Endothelial cell of umbilical vein (primary cell): ENCODE data around the gene MOGAT1. TPM values are rescaled to one million over a fixed set of nuclear protein-coding genes. Genes with fewer than 3 reads are reported as not detected.

ENCODE experiments used
- BruUV-seq: library from RNA; stranded (reverse); fragments of 400-500 nt; replicated peaks from 2 replicates; lab custom pipeline; 2021; lab: Mats Ljungman, UMichigan
- CTCF ChIA-PET: fragments of 300-600, 350-600 bp; sonication (Branson Sonifier 250); formaldehyde crosslinking; loops from one replicate; lab custom pipeline; 2021; ENCODE audit warnings: antibody characterized with exemption, inconsistent platforms; lab: Charles Lee
- POLR2A ChIA-PET: fragments of 300-600, 350-600 bp; sonication (Branson Sonifier 250); formaldehyde crosslinking; loops from one replicate; lab custom pipeline; 2021; ENCODE audit warnings: antibody characterized with exemption, inconsistent platforms; lab: Charles Lee
- DNase-seq: peaks from one replicate; pipeline ENCODE4 v3.0.0-alpha.2; 2011; ENCODE audit warnings: low read depth, low spot score
- FAIRE-seq: peaks from 2 replicates; lab custom pipeline; 2011; peaks lifted over from hg19 to GRCh38; lab: Jason Lieb, UNC
- H2AFZ ChIP-seq: 2 replicates; pipeline ENCODE4 v1.6.0; 2012; ENCODE audit warnings: low read depth, low read length, control low read depth, inconsistent platforms
- H3K27ac ChIP-seq: 2 replicates; pipeline ENCODE4 v1.5.1; 2011; ENCODE audit warnings: low read depth, mild to moderate bottlenecking, control low read depth, low read length, moderate library complexity; ENCODE audit not compliant: insufficient read depth
- H3K27me3 ChIP-seq, 2 experiments: 2 replicates each; pipeline versions ENCODE4 v1.6.0 to v1.6.1; 2011; ENCODE audit warnings: low read length in 2 of 2, mixed read lengths in 1 of 2; ENCODE audit not compliant: control insufficient read depth in 2 of 2, insufficient read depth in 2 of 2
- H3K36me3 ChIP-seq, 2 experiments: 2 replicates in 1 of 2; 3 replicates in 1 of 2; pipeline ENCODE4 v1.5.1; 2011; ENCODE audit warnings: low read length in 2 of 2, mild to moderate bottlenecking in 1 of 2, moderate library complexity in 1 of 2; ENCODE audit not compliant: control insufficient read depth in 2 of 2, insufficient read depth in 2 of 2; ENCODE audit errors: extremely low read depth in 1 of 2
- H3K4me1 ChIP-seq: 3 replicates; pipeline ENCODE4 v1.5.1; 2011; ENCODE audit warnings: mild to moderate bottlenecking, low read length; ENCODE audit not compliant: control insufficient read depth, insufficient read depth; ENCODE audit errors: extremely low read depth
- H3K4me2 ChIP-seq: 2 replicates; pipeline ENCODE4 v1.6.1; 2011; ENCODE audit warnings: low read length, control low read depth, mixed read lengths; ENCODE audit not compliant: insufficient read depth
- H3K4me3 ChIP-seq, 3 experiments: fragments of 200-600 bp in 1 of 3; sonication (generic), shearing (Covaris generic) in 1 of 3; replicated peaks in 1 of 3; 2 replicates each; pipeline ENCODE4 v1.5.1; 2011 to 2016; ENCODE audit warnings: control low read depth in 3 of 3, low read length in 3 of 3, mild to moderate bottlenecking in 2 of 3, inconsistent platforms in 1 of 3, low read depth in 1 of 3, moderate library complexity in 1 of 3; ENCODE audit not compliant: insufficient read depth in 1 of 3
- H3K79me2 ChIP-seq: 2 replicates; pipeline ENCODE4 v1.6.0; 2012; ENCODE audit warnings: low read length, inconsistent platforms; ENCODE audit not compliant: control insufficient read depth, insufficient read depth
- H3K9ac ChIP-seq: replicated peaks from 2 replicates; pipeline ENCODE3; 2011; ENCODE audit warnings: low read length, control low read depth; ENCODE audit not compliant: insufficient read depth; ENCODE audit errors: extremely low read depth
- H3K9me1 ChIP-seq: replicated peaks from 3 replicates; pipeline ENCODE4 v1.6.0; 2011; ENCODE audit warnings: mild to moderate bottlenecking, low read length; ENCODE audit not compliant: control insufficient read depth, insufficient read depth; ENCODE audit errors: extremely low read depth
- H3K9me3 ChIP-seq: replicated peaks from 2 replicates; pipeline ENCODE4 v1.5.1; 2012; ENCODE audit warnings: low read length, inconsistent platforms; ENCODE audit not compliant: control insufficient read depth, insufficient read depth
- H4K20me1 ChIP-seq: replicated peaks from 2 replicates; pipeline ENCODE3; 2011; ENCODE audit warnings: mild to moderate bottlenecking, low read length; ENCODE audit not compliant: control insufficient read depth, insufficient read depth; ENCODE audit errors: extremely low read depth
- EZH2 ChIP-seq: IDR thresholded peaks from 2 replicates; pipeline ENCODE4 v1.6.1; 2012; ENCODE audit warnings: borderline replicate concordance, low read depth, mild to moderate bottlenecking, moderate library complexity, low read length, inconsistent platforms; ENCODE audit not compliant: severe bottlenecking
- FOS ChIP-seq: IDR thresholded peaks from 2 replicates; pipeline ENCODE4 v1.6.1; 2011; ENCODE audit warnings: mild to moderate bottlenecking, low read length, moderate library complexity, borderline replicate concordance; ENCODE audit not compliant: insufficient read depth
- GATA2 ChIP-seq: IDR thresholded peaks from 2 replicates; pipeline ENCODE4 v1.7.0; 2011; ENCODE audit warnings: low read depth, mild to moderate bottlenecking, moderate library complexity, mixed read lengths, low read length; ENCODE audit not compliant: insufficient read length, insufficient read depth
- JUN ChIP-seq: IDR thresholded peaks from 2 replicates; pipeline ENCODE4 v1.6.1; 2011; ENCODE audit warnings: borderline replicate concordance, low read depth; ENCODE audit not compliant: insufficient read length, insufficient read depth
- MAX ChIP-seq: IDR thresholded peaks from 2 replicates; pipeline ENCODE4 v1.6.1; 2011; ENCODE audit not compliant: insufficient read depth, insufficient read length
- POLR2A ChIP-seq: IDR thresholded peaks from 2 replicates; pipeline ENCODE4 v1.6.1; 2012; ENCODE audit warnings: low read depth, mild to moderate bottlenecking, control low read depth, low read length
- POLR2AphosphoS5 ChIP-seq: IDR thresholded peaks from 2 replicates; pipeline ENCODE4 v1.6.1; 2012; ENCODE audit warnings: low read depth, mild to moderate bottlenecking, control low read depth, low read length, moderate library complexity; ENCODE audit not compliant: insufficient read depth
- dilution Hi-C: fragments of 300-500 bp; cut with MboI; formaldehyde crosslinking; loops from one replicate; pipeline ENCODE4 v1.15.0; 2019; ENCODE audit warnings: low sequenced_read_pairs; ENCODE audit not compliant: extremely low pct_ligation_motif_present
- intact Hi-C: fragments of 100-400 bp; cut with micrococcal nuclease; formaldehyde crosslinking; loops from one replicate; pipeline ENCODE4 v1.10.0; 2022
- polyA plus RNA-seq, 4 experiments: library from polyadenylated mRNA; depleted of rRNA in 3 of 4; stranded (reverse) in 3 of 4; unstranded in 1 of 4; fragments of >200 nt; gene quantifications; 2 replicates each; pipeline versions ENCODE4 v1.2.1 to v1.2.3, GENCODE V29; 2011 to 2012; ENCODE audit warnings: missing spikeins in 1 of 4
- total RNA-seq: library from RNA; stranded (reverse); gene quantifications from 2 replicates; pipeline ENCODE4 v1.2.3, GENCODE V29; 2021

Gene MOGAT1
- total and polyA plus RNA-seq, 2 donors (not counting 3 experiments of a cell fraction or from before 2014, with no cell fraction given) = not detected

- Histone ChIP-seq H3K9me3 (no peaks in the 10 kb centered on the region), H4K20me1 (no peaks in the 10 kb centered on the region), H3K4me2 (no peak overlapping the region), H3K4me3 (no peak overlapping the region), H3K9me1 (no peaks in the 10 kb centered on the region), H2AFZ (no peak overlapping the region), H3K36me3 (no peaks in the 10 kb centered on the region), H3K27me3 (no peaks in the 10 kb centered on the region), H3K9ac (no peak overlapping the region), H3K4me1 (peaks cover 20% of the 10 kb centered on the region), H3K27ac (no peak overlapping the region), H3K79me2 (no peaks in the 10 kb centered on the region)
- BruUV-seq = no TSS peak
- ChIA-PET CTCF (interaction anchor here (6.4 to 8.9 kb wide), 2 partner anchors 190 to 228 kb away, joined by 68 to 195 read pairs; no protein-coding TSS in a partner anchor), POLR2A (no interaction called here)
- FAIRE-seq (no peak), DNase-seq (no peak)
- intact Hi-C loops (no loop called here), dilution Hi-C loops (no loop called here)
- TF ChIP-seq FOS (no peak), POLR2A (no peak), JUN (no peak), EZH2 (no peak), MAX (no peak), POLR2AphosphoS5 (no peak)
These were observed 40.0 kb downstream of the MOGAT1 start for GRCh38 chr2:222711315-222711940.

GRCh38 chr2:222713002-222713401 lies 41.5 kb downstream of the MOGAT1 start:
- DNase-seq = no peak
- BruUV-seq = no TSS peak
- Histone ChIP-seq H3K27ac (no peak overlapping the region), H3K36me3 (no peaks in the 10 kb centered on the region), H3K4me2 (no peak overlapping the region), H3K9me3 (no peaks in the 10 kb centered on the region), H3K9me1 (no peaks in the 10 kb centered on the region), H2AFZ (no peak overlapping the region), H3K4me1 (peaks cover 13% of the 10 kb centered on the region), H3K79me2 (no peaks in the 10 kb centered on the region), H3K9ac (no peak overlapping the region), H3K4me3 (no peak overlapping the region), H4K20me1 (no peaks in the 10 kb centered on the region), H3K27me3 (no peaks in the 10 kb centered on the region)
- TF ChIP-seq GATA2 (no peak), FOS (no peak), MAX (no peak)
- POLR2A ChIA-PET = no interaction called here
- intact Hi-C loops = no loop called here
- no peak for FAIRE-seq
- CTCF ChIA-PET = interaction anchor here (0.6 to 3.0 kb wide), 2 partner anchors 190 to 688 kb away, joined by 3 to 8 read pairs; no protein-coding TSS in a partner anchor
- dilution Hi-C loops = no loop called here
